GM21717 (cell line): Measurements from ENCODE around the gene RNU5B-1.

ENCODE experiments used
- ATAC-seq: cut with Tn5 transposase; IDR thresholded peaks from one replicate; pipeline ENCODE4 v1.9.1; 2021; ENCODE audit warnings: mild to moderate bottlenecking, moderate library complexity; ENCODE audit not compliant: unreplicated experiment

RNU5B-1 gene

DNA sequence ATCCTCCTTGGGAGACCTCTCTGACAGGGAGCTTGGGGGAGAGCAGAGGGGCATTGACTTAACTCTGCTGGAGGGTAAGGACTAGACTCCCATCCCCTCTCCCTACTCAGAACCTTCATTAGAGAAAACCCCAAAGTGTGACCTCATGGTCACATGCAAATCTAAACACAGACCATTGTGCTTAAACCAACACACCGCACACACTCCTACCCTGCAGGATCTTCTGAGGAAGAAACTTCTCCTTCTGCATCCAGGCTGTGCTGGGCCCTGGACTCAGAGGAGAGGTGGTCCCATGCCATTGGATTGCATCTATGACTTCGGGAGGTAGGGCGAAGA lies 17.0 kb upstream of the RNU5B-1 start:
- ATAC-seq: no peak

- no peak for ATAC-seq
Observed at GRCh38 chr15:65289261-65289854, 15.1 kb upstream of the RNU5B-1 start.

GRCh38 chr15:65290228-65290627 lies 14.2 kb upstream of the RNU5B-1 start:
- ATAC-seq: no peak

GRCh38 chr15:65292938-65293518 lies 11.4 kb upstream of the RNU5B-1 start:
- no peak for ATAC-seq

DNA sequence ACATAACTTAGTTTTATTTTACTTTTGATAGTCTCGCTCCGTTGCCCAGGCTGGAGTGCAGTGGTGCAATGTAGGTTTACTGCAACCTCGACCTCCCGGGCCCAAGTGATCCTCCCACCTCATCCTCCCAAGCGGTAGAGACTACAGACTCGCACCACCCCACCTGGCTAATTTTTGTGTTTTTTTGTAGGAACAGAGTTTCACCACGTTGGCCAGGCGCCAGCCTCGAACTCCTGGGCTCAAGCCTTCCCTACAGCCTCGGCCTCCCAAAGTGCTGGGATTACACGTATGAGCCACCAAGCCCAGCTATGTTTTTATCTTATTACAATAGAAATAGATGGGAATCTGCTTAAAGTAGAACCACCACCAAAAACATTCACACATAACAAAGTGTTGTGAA lies 5.7 kb upstream of the RNU5B-1 start:
- ATAC-seq: no peak

GRCh38 chr15:65300924-65301441 lies 3.5 kb upstream of the RNU5B-1 start:
- no peak for ATAC-seq

GRCh38 chr15:65302061-65302460 lies 2.4 kb upstream of the RNU5B-1 start:
- ATAC-seq: no peak

GRCh38 chr15:65303687-65304380 lies 643 bp upstream of the RNU5B-1 start:
- ATAC-seq: no peak

GRCh38 chr15:65305150-65305758 lies 777 bp downstream of the RNU5B-1 start:
- ATAC-seq: no peak

GRCh38 chr15:65305776-65306175 lies 1.3 kb downstream of the RNU5B-1 start:
- no peak for ATAC-seq

- ATAC-seq: no peak
Observed at GRCh38 chr15:65306551-65306950, 2.1 kb downstream of the RNU5B-1 start.

GRCh38 chr15:65307978-65308377 lies 3.5 kb downstream of the RNU5B-1 start:
- no peak for ATAC-seq

- no peak for ATAC-seq
Observed at GRCh38 chr15:65309882-65310418, 5.5 kb downstream of the RNU5B-1 start.

DNA sequence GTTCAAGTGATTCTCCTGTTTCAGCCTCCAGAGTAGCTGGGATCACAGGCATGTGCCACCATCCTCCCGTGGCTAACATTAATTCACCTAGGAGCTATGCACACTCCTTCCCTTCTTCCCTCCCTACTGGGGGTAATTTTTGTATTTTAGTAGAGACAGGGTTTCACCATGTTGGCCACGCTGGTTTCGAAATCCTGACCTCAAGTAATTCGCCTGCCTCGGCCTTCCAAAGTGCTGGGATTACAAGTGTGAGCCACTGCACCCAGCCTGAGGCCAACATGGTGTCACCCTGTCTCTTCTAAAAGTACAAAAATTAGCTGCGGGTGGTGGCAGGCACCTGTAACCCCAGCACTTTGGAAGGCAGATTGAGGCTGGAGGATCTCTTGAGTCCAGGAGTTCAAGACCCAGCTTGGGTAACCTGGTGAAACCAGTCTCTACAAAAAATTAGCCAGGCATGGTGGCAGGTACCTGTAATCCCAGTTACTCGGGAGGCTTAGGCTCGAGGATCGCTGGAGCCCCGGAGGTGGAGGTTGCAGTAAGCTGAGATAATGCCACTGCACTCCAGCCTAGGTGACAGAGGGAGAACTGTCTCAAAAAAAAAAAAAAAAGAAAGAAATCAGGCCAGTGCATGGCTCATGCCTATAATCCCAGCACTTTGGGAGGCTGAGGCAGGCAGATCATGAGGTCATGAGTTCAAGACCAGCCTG lies 6.1 kb downstream of the RNU5B-1 start:
- no peak for ATAC-seq

GRCh38 chr15:65311760-65312159 lies 7.3 kb downstream of the RNU5B-1 start:
- no peak for ATAC-seq

GRCh38 chr15:65312400-65312916 lies 8.0 kb downstream of the RNU5B-1 start:
- ATAC-seq: no peak

- peak; percentile 53 for ATAC-seq
Observed at GRCh38 chr15:65318870-65319356, 14.4 kb downstream of the RNU5B-1 start.

DNA sequence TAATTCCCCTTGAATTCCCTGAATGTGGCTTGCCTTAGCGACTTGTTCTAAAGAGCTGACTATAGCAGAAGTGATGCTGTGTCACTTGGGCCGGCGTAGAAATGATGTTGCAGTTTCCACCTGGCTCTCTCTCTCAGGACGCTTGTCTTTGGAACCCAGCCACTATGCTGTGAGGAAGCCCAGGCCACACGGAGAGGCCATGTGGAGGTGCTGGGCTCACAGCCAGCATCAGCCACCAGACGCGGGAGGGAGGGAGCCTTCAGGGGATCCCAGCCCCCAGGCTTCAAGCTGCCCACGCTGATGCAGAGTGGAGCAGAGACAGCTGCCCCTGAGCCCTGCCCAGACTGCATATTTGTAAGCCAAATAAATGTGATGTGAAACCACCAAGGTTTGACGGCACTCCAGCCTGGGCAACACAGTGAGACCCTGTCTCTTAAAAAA lies 18.6 kb downstream of the RNU5B-1 start:
- ATAC-seq: no peak

DNA sequence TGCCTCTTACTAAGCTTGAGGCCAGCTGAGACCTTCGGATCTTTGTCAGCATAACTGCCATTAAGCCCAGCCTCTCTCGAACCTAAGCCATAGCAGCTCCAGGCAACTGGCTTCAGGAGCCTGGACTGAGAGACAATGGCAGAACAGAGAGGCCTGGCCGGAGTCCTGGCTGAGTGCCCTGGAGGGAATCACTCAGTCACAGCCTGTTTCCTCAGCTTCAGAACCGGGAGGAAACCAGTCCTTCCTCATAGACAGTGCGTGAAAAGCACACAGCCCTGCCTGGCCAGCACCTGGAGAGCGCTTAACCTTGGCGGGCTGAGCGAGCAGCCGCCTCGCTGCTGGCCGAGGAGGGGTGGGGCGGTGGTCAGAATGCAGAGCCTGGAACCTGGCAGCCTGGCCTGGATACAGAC lies 21.6 kb downstream of the RNU5B-1 start:
- ATAC-seq: no peak

GRCh38 chr15:65326818-65327217 lies 22.3 kb downstream of the RNU5B-1 start:
- ATAC-seq: no peak
